K562 (cell line): Measurements from ENCODE around the gene YOD1. TPM values are rescaled to one million over a fixed set of nuclear protein-coding genes. Genes with fewer than 3 reads are reported as not detected.

Source experiments
- CBX3 ChIP-seq, 2 experiments: IDR thresholded peaks; 1 replicate in 1 of 2; 2 replicates in 1 of 2; pipeline ENCODE4 v1.6.1; 2012; ENCODE audit warnings: inconsistent platforms in 2 of 2, low read length in 2 of 2, borderline replicate concordance in 1 of 2, control low read depth in 1 of 2
- HCFC1 ChIP-seq: IDR thresholded peaks from 2 replicates; pipeline ENCODE4 v1.6.1; 2012; ENCODE audit warnings: low read depth, low read length, improper control_type of control experiment
- HNRNPH1 ChIP-seq: fragments of 200-400 bp; formaldehyde crosslinking; optimal IDR thresholded peaks from 2 replicates; pipeline ENCODE3; 2017; ENCODE audit warnings: low read depth, mild to moderate bottlenecking, low read length, moderate library complexity
- KAT8 ChIP-seq: fragments of 450-650 bp; IDR thresholded peaks from 2 replicates; pipeline ENCODE4 v1.6.1; 2016; ENCODE audit warnings: low read depth, mild to moderate bottlenecking
- TCFL5 ChIP-seq: fragments of 250-450 bp; sonication (Bioruptor Pico); conservative IDR thresholded peaks from 2 replicates; pipeline ENCODE4 v1.6.1; 2021; ENCODE audit warnings: mild to moderate bottlenecking, moderate library complexity, matching md5 sums
- ZNF184 ChIP-seq: sonication (generic); formaldehyde crosslinking; IDR thresholded peaks from 2 replicates; pipeline ENCODE4 v1.5.0; 2020; ENCODE audit warnings: missing genetic modification reagents
- ZNF197 ChIP-seq: fragments of 200-800 bp; sonication (Bioruptor generic); IDR thresholded peaks from 2 replicates; pipeline ENCODE4 v1.6.1; 2016; ENCODE audit warnings: low read depth, missing genetic modification characterization, missing compliant biosample characterization
- ZNF239 ChIP-seq: fragments of 250-450 bp; sonication (Bioruptor Pico); IDR thresholded peaks from 2 replicates; pipeline ENCODE4 v1.4.0; 2020; ENCODE audit warnings: mild to moderate bottlenecking
- ZNF41 ChIP-seq: fragments of 250-450 bp; sonication (Bioruptor Pico); conservative IDR thresholded peaks from 2 replicates; pipeline ENCODE4 v1.4.0; 2020; ENCODE audit warnings: mild to moderate bottlenecking
- ZNF589 ChIP-seq: fragments of 200-800 bp; sonication (Bioruptor generic); IDR thresholded peaks from 2 replicates; pipeline ENCODE4 v1.6.1; 2016; ENCODE audit warnings: low read depth, missing genetic modification characterization, missing compliant biosample characterization
- polyA plus RNA-seq, 8 experiments: library from polyadenylated mRNA; depleted of rRNA in 4 of 8; stranded (reverse) in 5 of 8; unstranded in 3 of 8; fragments of >200 nt; fragmentation: Nextera tagmentation in 2 of 8; fragmentation: Illumina TruSeq in 1 of 8; extraction: Ambion mirVana in 2 of 8; extraction: Trizol in 1 of 8; gene quantifications; 2 replicates each; pipeline versions ENCODE4 v1.2.1 to v1.2.3, GENCODE V29; 2011 to 2014; ENCODE audit warnings: inconsistent platforms in 1 of 8, missing spikeins in 1 of 8
- total RNA-seq, 7 experiments: library from RNA; depleted of rRNA in 6 of 7; stranded (reverse); fragments of >200 nt in 6 of 7; fragmentation: Illumina TruSeq in 2 of 7; extraction: Trizol in 2 of 7; gene quantifications; 2 replicates each; pipeline versions ENCODE4 v1.2.1 to v1.2.3, GENCODE V29; 2011 to 2021; ENCODE audit warnings: low replicate concordance in 1 of 7
- TF ChIP-seq, protein P1 (sequence below): fragments of 150-350 bp; conservative IDR thresholded peaks from 2 replicates; pipeline ENCODE4 v1.6.1; 2014; ENCODE audit warnings: low read length
- TF ChIP-seq, protein P2 (sequence below), 3 experiments: IDR thresholded peaks in 2 of 3; conservative IDR thresholded peaks in 1 of 3; 2 replicates each; pipeline ENCODE4 v1.5.1; 2011 to 2012; ENCODE audit warnings: low read length in 3 of 3, mild to moderate bottlenecking in 3 of 3, control low read depth in 2 of 3, improper control_type of control experiment in 1 of 3, inconsistent platforms in 1 of 3, low read depth in 1 of 3, mixed read lengths in 1 of 3, moderate library complexity in 1 of 3; ENCODE audit not compliant: insufficient read depth in 2 of 3
- TF ChIP-seq, protein P3 (sequence below), 2 experiments: fragments of 450-650 bp; IDR thresholded peaks; 2 replicates each; pipeline ENCODE4 v1.6.1; 2016
- TF ChIP-seq, protein P4 (sequence below), 2 experiments: fragments of 200-800 bp in 1 of 2; sonication (Bioruptor generic) in 1 of 2; sonication (generic) in 1 of 2; formaldehyde crosslinking in 1 of 2; IDR thresholded peaks in 1 of 2; conservative IDR thresholded peaks in 1 of 2; 2 replicates each; pipeline versions ENCODE4 v1.5.0 to v1.6.1; 2016 to 2020; ENCODE audit warnings: missing compliant biosample characterization in 1 of 2, missing genetic modification characterization in 1 of 2, missing genetic modification reagents in 1 of 2
- TF ChIP-seq, protein P5 (sequence below): sonication (generic); formaldehyde crosslinking; IDR thresholded peaks from 2 replicates; pipeline ENCODE4 v1.8.1; 2023; ENCODE audit warnings: mild to moderate bottlenecking, missing genetic modification reagents
- TF ChIP-seq, protein P6 (sequence below): fragments of 450-650 bp; IDR thresholded peaks from one replicate; pipeline ENCODE4 v1.6.1; 2018; ENCODE audit warnings: mild to moderate bottlenecking, moderate library complexity; ENCODE audit not compliant: partially characterized antibody

YOD1 gene
- total and polyA plus RNA-seq, 9 of the 15 experiments (the other 6 are each of a cell fraction or from before 2014, with no cell fraction given): 18.2 to 78.1 (median 46.9) TPM

DNA sequence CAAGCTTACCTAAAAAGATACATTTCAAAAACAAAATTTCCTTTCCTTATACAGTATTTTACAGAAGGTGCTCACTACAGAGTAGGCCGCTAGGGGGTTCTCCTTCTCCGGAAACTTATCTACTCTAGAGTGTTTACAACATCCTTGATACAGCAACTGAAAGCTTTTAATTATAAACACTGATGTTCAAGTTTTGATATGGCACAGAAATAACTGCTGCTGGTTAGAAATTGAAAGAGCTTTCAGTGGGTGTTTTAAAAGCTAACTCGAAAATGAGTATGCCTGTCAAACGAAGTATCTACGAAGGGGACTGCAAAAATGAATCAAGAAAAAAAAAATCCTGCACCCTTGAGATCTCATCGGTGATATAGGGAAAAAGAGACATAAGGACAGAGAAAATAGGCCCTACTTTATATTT, 1.0 kb downstream of the YOD1 start (continued):
- TF ChIP-seq, protein P1, sequence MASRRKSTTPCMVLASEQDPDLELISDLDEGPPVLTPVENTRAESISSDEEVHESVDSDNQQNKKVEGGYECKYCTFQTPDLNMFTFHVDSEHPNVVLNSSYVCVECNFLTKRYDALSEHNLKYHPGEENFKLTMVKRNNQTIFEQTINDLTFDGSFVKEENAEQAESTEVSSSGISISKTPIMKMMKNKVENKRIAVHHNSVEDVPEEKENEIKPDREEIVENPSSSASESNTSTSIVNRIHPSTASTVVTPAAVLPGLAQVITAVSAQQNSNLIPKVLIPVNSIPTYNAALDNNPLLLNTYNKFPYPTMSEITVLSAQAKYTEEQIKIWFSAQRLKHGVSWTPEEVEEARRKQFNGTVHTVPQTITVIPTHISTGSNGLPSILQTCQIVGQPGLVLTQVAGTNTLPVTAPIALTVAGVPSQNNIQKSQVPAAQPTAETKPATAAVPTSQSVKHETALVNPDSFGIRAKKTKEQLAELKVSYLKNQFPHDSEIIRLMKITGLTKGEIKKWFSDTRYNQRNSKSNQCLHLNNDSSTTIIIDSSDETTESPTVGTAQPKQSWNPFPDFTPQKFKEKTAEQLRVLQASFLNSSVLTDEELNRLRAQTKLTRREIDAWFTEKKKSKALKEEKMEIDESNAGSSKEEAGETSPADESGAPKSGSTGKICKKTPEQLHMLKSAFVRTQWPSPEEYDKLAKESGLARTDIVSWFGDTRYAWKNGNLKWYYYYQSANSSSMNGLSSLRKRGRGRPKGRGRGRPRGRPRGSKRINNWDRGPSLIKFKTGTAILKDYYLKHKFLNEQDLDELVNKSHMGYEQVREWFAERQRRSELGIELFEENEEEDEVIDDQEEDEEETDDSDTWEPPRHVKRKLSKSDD: no peak
- no peak for TF ChIP-seq HNRNPH1
- TF ChIP-seq ZNF239 (CRISPR knock-in tag): peak; percentile 31; the same call in 1 of the 2 replicates
- TF ChIP-seq, protein P2, sequence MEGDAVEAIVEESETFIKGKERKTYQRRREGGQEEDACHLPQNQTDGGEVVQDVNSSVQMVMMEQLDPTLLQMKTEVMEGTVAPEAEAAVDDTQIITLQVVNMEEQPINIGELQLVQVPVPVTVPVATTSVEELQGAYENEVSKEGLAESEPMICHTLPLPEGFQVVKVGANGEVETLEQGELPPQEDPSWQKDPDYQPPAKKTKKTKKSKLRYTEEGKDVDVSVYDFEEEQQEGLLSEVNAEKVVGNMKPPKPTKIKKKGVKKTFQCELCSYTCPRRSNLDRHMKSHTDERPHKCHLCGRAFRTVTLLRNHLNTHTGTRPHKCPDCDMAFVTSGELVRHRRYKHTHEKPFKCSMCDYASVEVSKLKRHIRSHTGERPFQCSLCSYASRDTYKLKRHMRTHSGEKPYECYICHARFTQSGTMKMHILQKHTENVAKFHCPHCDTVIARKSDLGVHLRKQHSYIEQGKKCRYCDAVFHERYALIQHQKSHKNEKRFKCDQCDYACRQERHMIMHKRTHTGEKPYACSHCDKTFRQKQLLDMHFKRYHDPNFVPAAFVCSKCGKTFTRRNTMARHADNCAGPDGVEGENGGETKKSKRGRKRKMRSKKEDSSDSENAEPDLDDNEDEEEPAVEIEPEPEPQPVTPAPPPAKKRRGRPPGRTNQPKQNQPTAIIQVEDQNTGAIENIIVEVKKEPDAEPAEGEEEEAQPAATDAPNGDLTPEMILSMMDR (IDR thresholded peaks at IDR 0.05 in 2 of 3, conservative IDR thresholded peaks at IDR 0.05 in 1 of 3; ENCODE audit: insufficient read depth in 2 of 3, low read depth in 1 of 3, low read length in 3 of 3): peak; percentile 73 to 91 (median 83)
- 0 out of 2 replicates have a peak, but pooled peaks have one; percentile 33 for TF ChIP-seq KAT8
- TF ChIP-seq ZNF184: no peak
- TF ChIP-seq HCFC1: no peak; the same call in 1 of the 2 replicates
- TF ChIP-seq, protein P3, sequence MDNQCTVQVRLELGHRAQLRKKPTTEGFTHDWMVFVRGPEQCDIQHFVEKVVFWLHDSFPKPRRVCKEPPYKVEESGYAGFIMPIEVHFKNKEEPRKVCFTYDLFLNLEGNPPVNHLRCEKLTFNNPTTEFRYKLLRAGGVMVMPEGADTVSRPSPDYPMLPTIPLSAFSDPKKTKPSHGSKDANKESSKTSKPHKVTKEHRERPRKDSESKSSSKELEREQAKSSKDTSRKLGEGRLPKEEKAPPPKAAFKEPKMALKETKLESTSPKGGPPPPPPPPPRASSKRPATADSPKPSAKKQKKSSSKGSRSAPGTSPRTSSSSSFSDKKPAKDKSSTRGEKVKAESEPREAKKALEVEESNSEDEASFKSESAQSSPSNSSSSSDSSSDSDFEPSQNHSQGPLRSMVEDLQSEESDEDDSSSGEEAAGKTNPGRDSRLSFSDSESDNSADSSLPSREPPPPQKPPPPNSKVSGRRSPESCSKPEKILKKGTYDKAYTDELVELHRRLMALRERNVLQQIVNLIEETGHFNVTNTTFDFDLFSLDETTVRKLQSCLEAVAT (IDR thresholded peaks at IDR 0.05): peak; percentile 45 to 79; a peak in 3 of 4 replicates
- TF ChIP-seq, protein P4, sequence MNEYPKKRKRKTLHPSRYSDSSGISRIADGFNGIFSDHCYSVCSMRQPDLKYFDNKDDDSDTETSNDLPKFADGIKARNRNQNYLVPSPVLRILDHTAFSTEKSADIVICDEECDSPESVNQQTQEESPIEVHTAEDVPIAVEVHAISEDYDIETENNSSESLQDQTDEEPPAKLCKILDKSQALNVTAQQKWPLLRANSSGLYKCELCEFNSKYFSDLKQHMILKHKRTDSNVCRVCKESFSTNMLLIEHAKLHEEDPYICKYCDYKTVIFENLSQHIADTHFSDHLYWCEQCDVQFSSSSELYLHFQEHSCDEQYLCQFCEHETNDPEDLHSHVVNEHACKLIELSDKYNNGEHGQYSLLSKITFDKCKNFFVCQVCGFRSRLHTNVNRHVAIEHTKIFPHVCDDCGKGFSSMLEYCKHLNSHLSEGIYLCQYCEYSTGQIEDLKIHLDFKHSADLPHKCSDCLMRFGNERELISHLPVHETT (CRISPR knock-in tag; conservative IDR thresholded peaks at IDR 0.05 in 1 of 2, IDR thresholded peaks at IDR 0.05 in 1 of 2): no peak
- TF ChIP-seq TCFL5: no peak
- TF ChIP-seq, protein P5, sequence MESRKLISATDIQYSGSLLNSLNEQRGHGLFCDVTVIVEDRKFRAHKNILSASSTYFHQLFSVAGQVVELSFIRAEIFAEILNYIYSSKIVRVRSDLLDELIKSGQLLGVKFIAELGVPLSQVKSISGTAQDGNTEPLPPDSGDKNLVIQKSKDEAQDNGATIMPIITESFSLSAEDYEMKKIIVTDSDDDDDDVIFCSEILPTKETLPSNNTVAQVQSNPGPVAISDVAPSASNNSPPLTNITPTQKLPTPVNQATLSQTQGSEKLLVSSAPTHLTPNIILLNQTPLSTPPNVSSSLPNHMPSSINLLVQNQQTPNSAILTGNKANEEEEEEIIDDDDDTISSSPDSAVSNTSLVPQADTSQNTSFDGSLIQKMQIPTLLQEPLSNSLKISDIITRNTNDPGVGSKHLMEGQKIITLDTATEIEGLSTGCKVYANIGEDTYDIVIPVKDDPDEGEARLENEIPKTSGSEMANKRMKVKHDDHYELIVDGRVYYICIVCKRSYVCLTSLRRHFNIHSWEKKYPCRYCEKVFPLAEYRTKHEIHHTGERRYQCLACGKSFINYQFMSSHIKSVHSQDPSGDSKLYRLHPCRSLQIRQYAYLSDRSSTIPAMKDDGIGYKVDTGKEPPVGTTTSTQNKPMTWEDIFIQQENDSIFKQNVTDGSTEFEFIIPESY (CRISPR knock-in tag): no peak
- no peak for TF ChIP-seq ZNF589
- TF ChIP-seq ZNF197 (CRISPR knock-in tag): no peak
- TF ChIP-seq CBX3 (IDR thresholded peaks at IDR 0.05; ENCODE audit: borderline replicate concordance in 1 of 2, low read length in 2 of 2): peak in 1 of 2 experiments; percentile 59; a peak in 1 of 3 replicates
- TF ChIP-seq, protein P6, sequence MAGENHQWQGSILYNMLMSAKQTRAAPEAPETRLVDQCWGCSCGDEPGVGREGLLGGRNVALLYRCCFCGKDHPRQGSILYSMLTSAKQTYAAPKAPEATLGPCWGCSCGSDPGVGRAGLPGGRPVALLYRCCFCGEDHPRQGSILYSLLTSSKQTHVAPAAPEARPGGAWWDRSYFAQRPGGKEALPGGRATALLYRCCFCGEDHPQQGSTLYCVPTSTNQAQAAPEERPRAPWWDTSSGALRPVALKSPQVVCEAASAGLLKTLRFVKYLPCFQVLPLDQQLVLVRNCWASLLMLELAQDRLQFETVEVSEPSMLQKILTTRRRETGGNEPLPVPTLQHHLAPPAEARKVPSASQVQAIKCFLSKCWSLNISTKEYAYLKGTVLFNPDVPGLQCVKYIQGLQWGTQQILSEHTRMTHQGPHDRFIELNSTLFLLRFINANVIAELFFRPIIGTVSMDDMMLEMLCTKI: no peak
- 0 out of 2 replicates have a peak, but pooled peaks have one; percentile 41 for TF ChIP-seq ZNF41 (CRISPR knock-in tag)
